ENCODE results near the gene THAP7.
"Not testable (repeated sequence)": the region's sequence is repeated elsewhere in the genome, so short reads cannot be mapped to it uniquely, and the experiment has no call there.

Gene THAP7

GRCh38 chr22:21042978-21043859, 41.3 kb upstream of the THAP7 start:
- no peak overlapping the region for H3K27ac ChIP-seq (ENCODE audit: low read length)
- WGBS (ENCODE audit: insufficient coverage, insufficient read length), result no CpG with 5 or more reads among the region's 6 CpGs
- no peaks in the 10 kb centered on the region for H3K9me3 ChIP-seq (ENCODE audit: control insufficient read depth, insufficient read depth, low read length)
- no peak for DNase-seq (ENCODE audit: low read depth, low spot score)
- no peak overlapping the region for H3K4me3 ChIP-seq (ENCODE audit: low read length)
- H3K36me3 ChIP-seq (ENCODE audit: control insufficient read depth, insufficient read depth, low read length), result no peaks in the 10 kb centered on the region
- H3K27me3 ChIP-seq (ENCODE audit: control insufficient read depth, insufficient read depth, low read length), result no peaks in the 10 kb centered on the region
- H3K4me1 ChIP-seq (ENCODE audit: control insufficient read depth, insufficient read depth, low read length), result no peaks in the 10 kb centered on the region

- Histone ChIP-seq H3K27me3 (ENCODE audit: control insufficient read depth, insufficient read depth, low read length) (no peaks in the 10 kb centered on the region), H3K4me1 (ENCODE audit: control insufficient read depth, insufficient read depth, low read length) (no peaks in the 10 kb centered on the region), H3K27ac (ENCODE audit: low read length) (no peak overlapping the region), H3K36me3 (ENCODE audit: control insufficient read depth, insufficient read depth, low read length) (no peaks in the 10 kb centered on the region), H3K9me3 (ENCODE audit: control insufficient read depth, insufficient read depth, low read length) (no peaks in the 10 kb centered on the region), H3K4me3 (ENCODE audit: low read length) (no peak overlapping the region)
- no peak for DNase-seq (ENCODE audit: low read depth, low spot score)
- WGBS (ENCODE audit: insufficient coverage, insufficient read length), result no CpG with 5 or more reads among the region's 4 CpGs
These were observed 40.0 kb upstream of the THAP7 start for GRCh38 chr22:21041937-21042336.

- H3K4me3 ChIP-seq (ENCODE audit: low read length); H3K27me3 ChIP-seq (ENCODE audit: control insufficient read depth, insufficient read depth, low read length); H3K9me3 ChIP-seq (ENCODE audit: control insufficient read depth, insufficient read depth, low read length); H3K4me1 ChIP-seq (ENCODE audit: control insufficient read depth, insufficient read depth, low read length); H3K27ac ChIP-seq (ENCODE audit: low read length); H3K36me3 ChIP-seq (ENCODE audit: control insufficient read depth, insufficient read depth, low read length); DNase-seq (ENCODE audit: low read depth, low spot score): not testable (repeated sequence)
- no CpG with 5 or more reads among the region's 5 CpGs for WGBS (ENCODE audit: insufficient coverage, insufficient read length)
These were observed 37.2 kb upstream of the THAP7 start for GRCh38 chr22:21039158-21039557.

GRCh38 chr22:21038405-21038804, 36.5 kb upstream of the THAP7 start:
- no peaks in the 10 kb centered on the region for H3K9me3 ChIP-seq (ENCODE audit: control insufficient read depth, insufficient read depth, low read length)
- H3K27ac ChIP-seq (ENCODE audit: low read length), result no peak overlapping the region
- WGBS (ENCODE audit: insufficient coverage, insufficient read length), result no CpG with 5 or more reads among the region's 2 CpGs
- H3K4me1 ChIP-seq (ENCODE audit: control insufficient read depth, insufficient read depth, low read length), result no peaks in the 10 kb centered on the region
- no peak for DNase-seq (ENCODE audit: low read depth, low spot score)
- no peaks in the 10 kb centered on the region for H3K36me3 ChIP-seq (ENCODE audit: control insufficient read depth, insufficient read depth, low read length)
- H3K27me3 ChIP-seq (ENCODE audit: control insufficient read depth, insufficient read depth, low read length), result no peaks in the 10 kb centered on the region; the same call in 1 of the 2 replicates
- H3K4me3 ChIP-seq (ENCODE audit: low read length), result no peak overlapping the region

- H3K27ac ChIP-seq (ENCODE audit: low read length), result no peak overlapping the region
- WGBS (ENCODE audit: insufficient coverage, insufficient read length), result no CpG with 5 or more reads among the region's 3 CpGs
These were observed 33.1 kb upstream of the THAP7 start for GRCh38 chr22:21034989-21035388.

GRCh38 chr22:21033895-21034294, 32.0 kb upstream of the THAP7 start:
- no peaks in the 10 kb centered on the region for H3K36me3 ChIP-seq (ENCODE audit: control insufficient read depth, insufficient read depth, low read length)
- no CpG with 5 or more reads among the region's 3 CpGs for WGBS (ENCODE audit: insufficient coverage, insufficient read length)
- H3K27ac ChIP-seq (ENCODE audit: low read length), result no peak overlapping the region
- 0 out of 2 replicates have a peak, but pooled peaks cover 3% of the 10 kb centered on the region for H3K4me1 ChIP-seq (ENCODE audit: control insufficient read depth, insufficient read depth, low read length)
- DNase-seq (ENCODE audit: low read depth, low spot score), result no peak
- H3K4me3 ChIP-seq (ENCODE audit: low read length), result no peak overlapping the region
- peaks cover 4% of the 10 kb centered on the region; the same call in 1 of the 2 replicates for H3K27me3 ChIP-seq (ENCODE audit: control insufficient read depth, insufficient read depth, low read length)
- no peaks in the 10 kb centered on the region for H3K9me3 ChIP-seq (ENCODE audit: control insufficient read depth, insufficient read depth, low read length)

More at GRCh38 chr22:21034989-21035388, 33.1 kb upstream of the THAP7 start:
- Histone ChIP-seq H3K36me3 (ENCODE audit: control insufficient read depth, insufficient read depth, low read length) (no peaks in the 10 kb centered on the region), H3K9me3 (ENCODE audit: control insufficient read depth, insufficient read depth, low read length) (no peaks in the 10 kb centered on the region), H3K4me1 (ENCODE audit: control insufficient read depth, insufficient read depth, low read length) (no peaks in the 10 kb centered on the region), H3K4me3 (ENCODE audit: low read length) (no peak overlapping the region), H3K27me3 (ENCODE audit: control insufficient read depth, insufficient read depth, low read length) (peaks cover 4% of the 10 kb centered on the region; the same call in 1 of the 2 replicates)
- DNase-seq (ENCODE audit: low read depth, low spot score), result no peak

GRCh38 chr22:21032868-21033688, 31.2 kb upstream of the THAP7 start:
- Histone ChIP-seq H3K4me3 (ENCODE audit: low read length) (peak overlapping the region; percentile 52; the same call in 1 of the 2 replicates), H3K27ac (ENCODE audit: low read length) (no peak overlapping the region), H3K4me1 (ENCODE audit: control insufficient read depth, insufficient read depth, low read length) (0 out of 2 replicates have a peak, but pooled peaks cover 3% of the 10 kb centered on the region), H3K27me3 (ENCODE audit: control insufficient read depth, insufficient read depth, low read length) (peaks cover 4% of the 10 kb centered on the region; the same call in 1 of the 2 replicates), H3K9me3 (ENCODE audit: control insufficient read depth, insufficient read depth, low read length) (no peaks in the 10 kb centered on the region), H3K36me3 (ENCODE audit: control insufficient read depth, insufficient read depth, low read length) (no peaks in the 10 kb centered on the region)
- DNase-seq (ENCODE audit: low read depth, low spot score), result no peak
- WGBS (ENCODE audit: insufficient coverage, insufficient read length), result no CpG with 5 or more reads among the region's 12 CpGs

GRCh38 chr22:21032037-21032867, 30.3 kb upstream of the THAP7 start, which contains the start of gene SLC7A4:
Gene SLC7A4, minus strand, starts transcription at chr22:21032561. Its CDS starts 749 bp downstream, at chr22:21031812.
- no peaks in the 10 kb centered on the region for H3K36me3 ChIP-seq (ENCODE audit: control insufficient read depth, insufficient read depth, low read length)
- no peak for DNase-seq (ENCODE audit: low read depth, low spot score)
- no CpG with 5 or more reads among the region's 59 CpGs for WGBS (ENCODE audit: insufficient coverage, insufficient read length)
- 0 out of 2 replicates have a peak, but pooled peaks cover 3% of the 10 kb centered on the region for H3K4me1 ChIP-seq (ENCODE audit: control insufficient read depth, insufficient read depth, low read length)
- peak within 1 kb of the TSS; percentile 52; the same call in 1 of the 2 replicates for H3K4me3 ChIP-seq (ENCODE audit: low read length)
- peaks cover 4% of the 10 kb centered on the region; the same call in 1 of the 2 replicates for H3K27me3 ChIP-seq (ENCODE audit: control insufficient read depth, insufficient read depth, low read length)
- no peak within 1 kb of the TSS for H3K27ac ChIP-seq (ENCODE audit: low read length)
- H3K9me3 ChIP-seq (ENCODE audit: control insufficient read depth, insufficient read depth, low read length), result no peaks in the 10 kb centered on the region

- no peak for DNase-seq (ENCODE audit: low read depth, low spot score)
- Histone ChIP-seq H3K27ac (ENCODE audit: low read length) (no peak overlapping the region), H3K27me3 (ENCODE audit: control insufficient read depth, insufficient read depth, low read length) (peaks cover 4% of the 10 kb centered on the region; the same call in 1 of the 2 replicates), H3K36me3 (ENCODE audit: control insufficient read depth, insufficient read depth, low read length) (no peaks in the 10 kb centered on the region), H3K4me3 (ENCODE audit: low read length) (no peak overlapping the region), H3K9me3 (ENCODE audit: control insufficient read depth, insufficient read depth, low read length) (no peaks in the 10 kb centered on the region), H3K4me1 (ENCODE audit: control insufficient read depth, insufficient read depth, low read length) (0 out of 2 replicates have a peak, but pooled peaks cover 3% of the 10 kb centered on the region)
- WGBS (ENCODE audit: insufficient coverage, insufficient read length), result no CpG with 5 or more reads among the region's 18 CpGs
These were observed 29.7 kb upstream of the THAP7 start for GRCh38 chr22:21031545-21032036.
